H1 (cell line): ENCODE data around the gene TNRC6C. TPM values are rescaled to one million over a fixed set of nuclear protein-coding genes. Genes with fewer than 3 reads are reported as not detected.

Source experiments
- CTCF ChIA-PET: fragments of 300-600 bp; sonication (Branson Sonifier 250); formaldehyde crosslinking; loops from one replicate; lab custom pipeline; 2021; ENCODE audit not compliant: partially characterized antibody; lab: Charles Lee
- POLR2A ChIA-PET: fragments of 300-600 bp; sonication (Branson Sonifier 250); formaldehyde crosslinking; loops from one replicate; lab custom pipeline; 2021; ENCODE audit warnings: inconsistent platforms; ENCODE audit not compliant: partially characterized antibody; lab: Charles Lee
- DNase-seq, 2 experiments: peaks; one replicate each; pipeline versions ENCODE4 v3.0.0 to v3.0.0-alpha.2; 2010 to 2022; ENCODE audit warnings: low spot score in 2 of 2, low read depth in 1 of 2, mixed read lengths in 1 of 2
- FAIRE-seq: peaks from 2 replicates; lab custom pipeline; 2011; peaks lifted over from hg19 to GRCh38; lab: Jason Lieb, UNC
- H2AFZ ChIP-seq: 2 replicates; pipeline ENCODE4 v1.8.1; 2012; ENCODE audit warnings: low read length, inconsistent platforms
- H2AK5ac ChIP-seq: 2 replicates; pipeline ENCODE4 v1.6.1; 2013; ENCODE audit warnings: low read depth, low read length
- H2BK120ac ChIP-seq: replicated peaks from 2 replicates; pipeline ENCODE3; 2013; ENCODE audit warnings: low read depth, low read length, inconsistent platforms
- H2BK12ac ChIP-seq: 2 replicates; pipeline ENCODE4 v1.6.1; 2013; ENCODE audit warnings: low read depth, low read length
- H2BK15ac ChIP-seq: 2 replicates; pipeline ENCODE4 v1.6.1; 2013; ENCODE audit warnings: low read length
- H2BK20ac ChIP-seq: 2 replicates; pipeline ENCODE4 v1.6.1; 2013; ENCODE audit warnings: low read length
- H2BK5ac ChIP-seq: 2 replicates; pipeline ENCODE4 v1.6.1; 2013; ENCODE audit warnings: low read depth, low read length
- H3K14ac ChIP-seq: 2 replicates; pipeline ENCODE4 v1.6.1; 2013; ENCODE audit warnings: inconsistent platforms; ENCODE audit not compliant: insufficient read length
- H3K18ac ChIP-seq: 2 replicates; pipeline ENCODE4 v1.6.1; 2013; ENCODE audit warnings: low read length; ENCODE audit errors: extremely low read depth
- H3K23ac ChIP-seq: 2 replicates; pipeline ENCODE4 v1.6.1; 2013; ENCODE audit warnings: inconsistent platforms; ENCODE audit not compliant: insufficient read length
- H3K23me2 ChIP-seq: 2 replicates; pipeline ENCODE4 v1.6.1; 2013; ENCODE audit warnings: low read depth, low read length
- H3K27ac ChIP-seq: 2 replicates; pipeline ENCODE4 v1.6.1; 2011; ENCODE audit warnings: low read depth, low read length, inconsistent platforms
- H3K27me3 ChIP-seq, 4 experiments: replicated peaks in 1 of 4; 1 replicate in 1 of 4; 2 replicates in 3 of 4; pipeline versions ENCODE4 v1.6.1 to v1.8.1; 2011 to 2013; ENCODE audit warnings: low read length in 3 of 4, mild to moderate bottlenecking in 3 of 4, inconsistent platforms in 2 of 4, mixed read lengths in 2 of 4, moderate library complexity in 1 of 4; ENCODE audit not compliant: control insufficient read depth in 3 of 4, insufficient read depth in 3 of 4; ENCODE audit errors: extremely low read depth in 1 of 4
- H3K36me3 ChIP-seq, 4 experiments: 2 replicates each; pipeline versions ENCODE4 v1.6.1 to v1.8.1; 2011 to 2013; ENCODE audit warnings: mild to moderate bottlenecking in 4 of 4, low read length in 3 of 4, moderate library complexity in 2 of 4, control low read depth in 1 of 4, inconsistent platforms in 1 of 4; ENCODE audit not compliant: insufficient read depth in 4 of 4, control insufficient read depth in 2 of 4
- H3K4ac ChIP-seq: replicated peaks from 2 replicates; pipeline ENCODE3; 2013; ENCODE audit warnings: low read length, low read depth, mixed read lengths, inconsistent platforms; ENCODE audit not compliant: insufficient read length
- H3K4me1 ChIP-seq, 4 experiments: replicated peaks in 1 of 4; 1 replicate in 1 of 4; 2 replicates in 3 of 4; pipeline versions ENCODE4 v1.6.1 to v1.8.1; 2011 to 2013; ENCODE audit warnings: low read length in 3 of 4, inconsistent platforms in 2 of 4, mixed read lengths in 1 of 4; ENCODE audit not compliant: insufficient read depth in 4 of 4, control insufficient read depth in 3 of 4
- H3K4me2 ChIP-seq, 2 experiments: 2 replicates each; pipeline versions ENCODE4 v1.6.1 to v1.8.1; 2011 to 2013; ENCODE audit warnings: low read depth in 2 of 2, low read length in 2 of 2, control low read depth in 1 of 2, inconsistent platforms in 1 of 2, mild to moderate bottlenecking in 1 of 2; ENCODE audit not compliant: insufficient read depth in 1 of 2
- H3K4me3 ChIP-seq, 4 experiments: fragments of 200-600, 300-600 bp in 1 of 4; sonication (generic), shearing (Covaris generic), sonication (Bioruptor Twin) in 1 of 4; 2 replicates each; pipeline versions ENCODE4 v1.5.1 to v1.8.1; 2011 to 2016; ENCODE audit warnings: low read length in 4 of 4, low read depth in 3 of 4, control low read depth in 2 of 4, inconsistent platforms in 2 of 4, mild to moderate bottlenecking in 2 of 4, mixed read lengths in 1 of 4, moderate library complexity in 1 of 4; ENCODE audit not compliant: insufficient read depth in 2 of 4; ENCODE audit errors: extremely low read depth in 1 of 4
- H3K56ac ChIP-seq: replicated peaks from 2 replicates; pipeline ENCODE3; 2013; ENCODE audit warnings: low read depth, mild to moderate bottlenecking, mixed read lengths, low read length, inconsistent platforms; ENCODE audit not compliant: insufficient read length
- H3K79me1 ChIP-seq: 2 replicates; pipeline ENCODE4 v1.6.1; 2013; ENCODE audit warnings: low read depth, low read length, control low read depth
- H3K79me2 ChIP-seq, 2 experiments: 2 replicates each; pipeline versions ENCODE4 v1.6.1 to v1.8.1; 2012 to 2013; ENCODE audit warnings: low read length in 2 of 2, mild to moderate bottlenecking in 2 of 2, inconsistent platforms in 1 of 2; ENCODE audit not compliant: insufficient read depth in 2 of 2, control insufficient read depth in 1 of 2
- H3K9ac ChIP-seq, 4 experiments: replicated peaks in 1 of 4; 1 replicate in 1 of 4; 2 replicates in 3 of 4; pipeline versions ENCODE4 v1.6.1 to v1.8.1; 2011 to 2013; ENCODE audit warnings: low read depth in 3 of 4, low read length in 3 of 4, control low read depth in 2 of 4, mild to moderate bottlenecking in 2 of 4, moderate library complexity in 2 of 4, inconsistent platforms in 1 of 4; ENCODE audit errors: extremely low read depth in 1 of 4
- H3K9me3 ChIP-seq, 2 experiments: 2 replicates each; pipeline versions ENCODE4 v1.6.1 to v1.8.1; 2012 to 2013; ENCODE audit warnings: mild to moderate bottlenecking in 2 of 2, moderate library complexity in 2 of 2, control low read depth in 1 of 2, inconsistent platforms in 1 of 2, low read depth in 1 of 2, low read length in 1 of 2, mixed read lengths in 1 of 2; ENCODE audit not compliant: insufficient read depth in 2 of 2
- H4K20me1 ChIP-seq, 2 experiments: replicated peaks in 1 of 2; 2 replicates each; pipeline versions ENCODE3 to v1.8.1; 2011 to 2013; ENCODE audit warnings: inconsistent platforms in 2 of 2, low read length in 2 of 2, mild to moderate bottlenecking in 1 of 2; ENCODE audit not compliant: insufficient read depth in 2 of 2, control insufficient read depth in 1 of 2
- H4K5ac ChIP-seq: 2 replicates; pipeline ENCODE4 v1.6.1; 2013; ENCODE audit warnings: low read length, low read depth, mixed read lengths, inconsistent platforms; ENCODE audit not compliant: insufficient read length
- H4K8ac ChIP-seq: 2 replicates; pipeline ENCODE4 v1.8.0; 2013; ENCODE audit warnings: mild to moderate bottlenecking, moderate library complexity, low read length, inconsistent platforms; ENCODE audit not compliant: insufficient read depth; ENCODE audit errors: extremely low read depth
- H4K91ac ChIP-seq: replicated peaks from 2 replicates; pipeline ENCODE3; 2013; ENCODE audit warnings: low read length, mixed read lengths, inconsistent platforms; ENCODE audit not compliant: insufficient read length
- CBX5 ChIP-seq: fragments of 300-800, 300-1000 bp; sonication (generic); IDR thresholded peaks from 2 replicates; pipeline ENCODE4 v1.7.1; 2016; ENCODE audit warnings: antibody characterized with exemption, low read length, low read depth
- NANOG ChIP-seq: IDR thresholded peaks from 2 replicates; pipeline ENCODE4 v1.6.1; 2011; ENCODE audit warnings: low read length, low read depth, mild to moderate bottlenecking, inconsistent platforms; ENCODE audit not compliant: insufficient read depth, poor library complexity, severe bottlenecking
- PHF8 ChIP-seq: fragments of 200-600 bp; sonication (generic); conservative IDR thresholded peaks from 2 replicates; pipeline ENCODE4 v1.7.1; 2012; ENCODE audit warnings: low read depth, mild to moderate bottlenecking, inconsistent platforms, low read length, moderate library complexity
- SIN3A ChIP-seq, 2 experiments: IDR thresholded peaks in 1 of 2; conservative IDR thresholded peaks in 1 of 2; 2 replicates each; pipeline ENCODE4 v1.6.1; 2011 to 2012; ENCODE audit warnings: low read length in 2 of 2, improper control_type of control experiment in 1 of 2, low read depth in 1 of 2, mild to moderate bottlenecking in 1 of 2
- SIRT6 ChIP-seq: IDR thresholded peaks from one replicate; pipeline ENCODE4 v1.7.1; 2012; ENCODE audit warnings: low read length, inconsistent platforms
- SP4 ChIP-seq: IDR thresholded peaks from 2 replicates; pipeline ENCODE4 v1.6.1; 2012; ENCODE audit warnings: low read length, inconsistent platforms
- SRF ChIP-seq: IDR thresholded peaks from 2 replicates; pipeline ENCODE4 v1.6.1; 2011; ENCODE audit warnings: mild to moderate bottlenecking, low read depth, low read length, moderate library complexity
- WGBS, 2 experiments: shearing (Covaris generic) in 1 of 2; methylation state at CpG; one replicate each; pipeline versions ENCODE4 v1.1.6 to v1.1.7; 2013 to 2015; ENCODE audit warnings: low lambda C conversion rate in 2 of 2, mixed read lengths in 2 of 2, inconsistent platforms in 1 of 2, low coverage in 1 of 2, missing lambda C conversion rate in 1 of 2; ENCODE audit not compliant: insufficient replicate concordance in 2 of 2, insufficient coverage in 1 of 2, insufficient read length in 1 of 2; ENCODE audit errors: extremely low coverage in 1 of 2, missing lambda C conversion rate in 1 of 2; 5-methylcytosine and 5-hydroxymethylcytosine counted together
- polyA plus RNA-seq, 7 experiments: library from polyadenylated mRNA; depleted of rRNA in 3 of 7; stranded (reverse) in 5 of 7; unstranded in 2 of 7; fragments of >200 nt in 5 of 7; fragments of 200-250 nt in 2 of 7; gene quantifications; 1 replicate in 5 of 7; 2 replicates in 1 of 7; 4 replicates in 1 of 7; pipeline versions ENCODE4 v1.2.1 to v1.2.3, GENCODE V29; 2011 to 2013; ENCODE audit warnings: missing spikeins in 2 of 7, mixed read lengths in 2 of 7
- total RNA-seq: library from RNA; stranded (reverse); fragmentation: NEBNext Ultra II Directional; extraction: Animal tissue kit (Norgen Biotek cat#: 25700); gene quantifications from 2 replicates; pipeline ENCODE4 v1.2.1, GENCODE V29; 2021
- TF ChIP-seq, protein P1 (sequence below): IDR thresholded peaks from 2 replicates; pipeline ENCODE4 v1.6.1; 2011; ENCODE audit warnings: low read length, improper control_type of control experiment

TNRC6C gene
- total and polyA plus RNA-seq, 2 of the 8 experiments (the other 6 are each of a cell fraction or from before 2014, with no cell fraction given): 2.8 to 28.9 TPM

DNA sequence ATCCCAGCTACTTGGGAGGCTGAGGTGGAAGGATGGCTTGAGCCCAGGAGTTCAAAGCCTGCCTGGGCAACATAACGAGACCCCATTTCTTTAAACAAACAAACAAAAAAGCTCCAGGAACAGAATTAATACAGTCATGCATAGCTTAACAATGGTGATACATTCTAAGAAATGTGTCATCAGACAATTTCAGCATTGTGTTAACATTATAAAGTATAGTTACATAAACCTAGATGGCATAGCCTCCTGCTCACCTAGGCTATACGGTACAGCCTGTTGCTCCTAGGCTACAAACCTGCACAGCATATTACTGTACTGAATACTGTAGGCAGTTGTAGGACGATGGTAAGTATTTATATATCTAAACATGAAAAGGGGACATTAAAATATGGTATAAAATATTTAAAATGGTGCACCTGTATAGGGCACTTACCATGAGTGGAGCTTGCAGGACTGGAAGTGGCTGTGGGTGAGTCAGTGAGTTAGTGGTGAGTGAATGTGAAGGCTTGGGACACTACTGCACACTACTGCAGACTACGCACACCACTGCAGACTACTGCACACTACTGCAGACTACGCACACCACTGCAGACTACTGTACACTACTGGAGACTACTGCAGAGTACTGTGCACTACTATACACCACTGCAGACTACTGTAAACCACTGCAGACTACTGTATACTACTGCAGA, 95.4 kb downstream of the TNRC6C start:
- FAIRE-seq (no peak), DNase-seq (no peak)
- no peak overlapping the region for H4K91ac ChIP-seq
- CTCF ChIA-PET: interaction anchor here (1.6 kb wide), 1 partner anchor 9 kb away, joined by 5 read pairs; no protein-coding TSS in a partner anchor
- no peak overlapping the region for H3K27ac ChIP-seq
- no peak overlapping the region for H3K4me3 ChIP-seq
- no peak overlapping the region for H3K9ac ChIP-seq
- no peak overlapping the region for H4K8ac ChIP-seq
- peaks cover 2 to 5% of the 10 kb centered on the region in 2 experiments for H4K20me1 ChIP-seq
- no peaks in the 10 kb centered on the region for H3K4me1 ChIP-seq
- no peaks in the 10 kb centered on the region; a peak in 1 of 4 replicates for H3K79me2 ChIP-seq
- H2BK20ac ChIP-seq: no peak overlapping the region
- H2BK120ac ChIP-seq: no peak overlapping the region
- POLR2A ChIA-PET: no interaction called here
- no peak overlapping the region for H2BK5ac ChIP-seq
- no peak overlapping the region for H2AK5ac ChIP-seq
- no peak overlapping the region for H3K23ac ChIP-seq
- no peak overlapping the region for H2AFZ ChIP-seq
- WGBS, 2 experiments: 86% methylated on average over 5 of the region's 5 CpGs; no CpG with 5 or more reads in 1 of the 2 experiments
- H3K27me3 ChIP-seq: no peaks in the 10 kb centered on the region
- H3K18ac ChIP-seq: no peak overlapping the region
- no peak overlapping the region for H3K14ac ChIP-seq
- peaks cover 0 to 3% of the 10 kb centered on the region in 2 experiments; a peak in 1 of 4 replicates for H3K9me3 ChIP-seq
- peaks cover 14 to 22% (median 17%) of the 10 kb centered on the region in 4 experiments for H3K36me3 ChIP-seq
- no peaks in the 10 kb centered on the region; the same call in 1 of the 2 replicates for H3K23me2 ChIP-seq
- no peak for TF ChIP-seq CBX5
- TF ChIP-seq PHF8: no peak
- TF ChIP-seq SP4: no peak
- TF ChIP-seq SIN3A (conservative IDR thresholded peaks at IDR 0.05 in 1 of 2, IDR thresholded peaks at IDR 0.05 in 1 of 2; ENCODE audit: low read depth in 1 of 2, low read length in 2 of 2): no peak
- TF ChIP-seq, protein P1, sequence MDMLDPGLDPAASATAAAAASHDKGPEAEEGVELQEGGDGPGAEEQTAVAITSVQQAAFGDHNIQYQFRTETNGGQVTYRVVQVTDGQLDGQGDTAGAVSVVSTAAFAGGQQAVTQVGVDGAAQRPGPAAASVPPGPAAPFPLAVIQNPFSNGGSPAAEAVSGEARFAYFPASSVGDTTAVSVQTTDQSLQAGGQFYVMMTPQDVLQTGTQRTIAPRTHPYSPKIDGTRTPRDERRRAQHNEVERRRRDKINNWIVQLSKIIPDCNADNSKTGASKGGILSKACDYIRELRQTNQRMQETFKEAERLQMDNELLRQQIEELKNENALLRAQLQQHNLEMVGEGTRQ: no peak
- TF ChIP-seq NANOG: no peak
- no peak for TF ChIP-seq SIRT6
- TF ChIP-seq SRF: no peak
- H4K5ac ChIP-seq: no peak overlapping the region
- H3K79me1 ChIP-seq: no peaks in the 10 kb centered on the region; the same call in 1 of the 2 replicates
- no peak overlapping the region for H2BK12ac ChIP-seq
- no peak overlapping the region for H3K4me2 ChIP-seq
- H3K56ac ChIP-seq: no peak overlapping the region
- no peak overlapping the region for H2BK15ac ChIP-seq
- H3K4ac ChIP-seq: no peak overlapping the region
